ENCODE results near the gene RFWD3.
A peak's percentile ranks its signal among the peaks of the same experiment; 100 is the strongest.

The RFWD3 gene

DNA sequence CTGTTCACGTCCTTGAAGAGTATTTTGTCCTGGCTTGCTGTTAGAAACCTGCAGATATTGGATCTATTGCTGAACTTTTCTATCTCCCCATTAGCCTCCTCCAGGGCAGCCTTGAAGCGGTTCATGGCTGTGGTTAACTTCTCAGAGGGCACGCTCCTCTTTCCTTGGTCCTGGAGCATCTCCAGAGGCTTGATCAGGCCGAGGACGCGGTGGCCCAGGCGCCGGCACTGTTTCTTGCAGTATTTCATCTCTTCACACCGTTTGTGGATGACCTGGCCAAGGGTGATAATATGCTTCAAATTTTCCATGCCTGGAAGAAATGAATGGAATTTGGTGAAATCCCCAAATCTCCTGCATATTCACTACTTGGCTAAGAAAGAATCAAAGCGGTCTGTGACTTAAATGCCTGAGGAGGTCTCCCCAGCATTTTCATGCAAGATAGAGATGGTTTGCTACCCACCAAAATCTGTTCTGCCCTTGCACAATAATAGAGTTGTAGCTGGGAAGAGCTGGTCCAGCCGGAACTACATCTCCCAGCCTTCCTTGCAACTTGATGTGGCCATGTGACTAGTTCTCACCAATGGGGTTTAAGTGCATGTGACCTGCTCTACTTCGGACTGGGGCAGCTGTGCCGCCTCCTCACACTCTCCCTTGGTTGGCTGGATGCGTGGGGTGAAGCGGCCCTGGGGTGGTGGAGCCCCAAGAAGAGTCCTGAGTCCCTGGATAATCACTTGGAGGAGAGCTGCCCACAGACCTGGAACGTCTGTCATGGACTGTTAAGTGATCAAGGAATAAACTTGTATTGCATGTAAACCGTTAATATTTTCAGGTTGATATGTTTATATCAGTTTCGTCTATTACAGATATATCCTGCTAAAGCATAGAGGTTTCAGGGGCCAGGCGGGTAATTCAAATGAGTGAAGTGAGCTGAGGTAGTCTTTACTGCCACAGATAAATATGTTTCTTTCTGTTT is 29.1 kb upstream of the RFWD3 start:
- CTCF ChIA-PET, result interaction anchor here (0.6 to 1.5 kb wide), 4 partner anchors 30 to 167 kb away, joined by 3 to 6 read pairs (median 4); no protein-coding TSS in a partner anchor

DNA sequence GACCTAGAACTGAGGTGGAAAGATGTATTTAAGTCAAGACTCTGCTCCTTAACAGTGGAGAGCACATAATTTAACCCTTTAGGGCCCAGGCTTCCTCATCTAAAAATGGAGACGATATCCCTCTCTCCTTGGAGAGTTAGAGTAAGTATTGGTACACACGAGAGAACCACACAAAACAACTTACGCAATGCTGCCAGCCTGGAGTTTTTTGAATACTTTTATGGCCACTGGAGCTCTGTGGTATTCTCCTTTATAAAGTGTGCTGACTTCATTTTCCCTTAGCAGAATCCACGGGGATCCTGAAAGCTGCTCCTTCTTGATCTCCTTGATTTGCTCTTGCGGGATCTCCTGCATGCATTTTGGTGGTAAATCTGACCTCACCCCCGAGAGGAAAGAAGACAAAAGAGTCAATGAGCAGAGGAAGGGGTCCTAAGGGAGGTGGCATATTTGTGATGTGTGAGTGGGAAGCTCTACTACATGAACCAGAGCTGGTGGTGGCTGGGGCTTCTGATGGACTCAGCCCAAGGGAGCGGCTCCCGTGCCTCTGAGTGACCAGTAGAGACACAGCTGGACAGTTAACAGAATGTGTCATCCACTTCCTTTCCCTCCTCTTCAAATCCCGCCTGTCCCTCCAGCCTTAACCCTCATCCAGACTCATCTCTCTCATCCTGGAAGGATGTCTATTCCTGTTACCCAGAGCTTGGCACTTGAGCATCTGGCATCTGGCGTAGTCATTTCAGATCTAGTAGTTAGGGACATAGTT is 24.6 kb upstream of the RFWD3 start:
- TF ChIP-seq, protein P1, sequence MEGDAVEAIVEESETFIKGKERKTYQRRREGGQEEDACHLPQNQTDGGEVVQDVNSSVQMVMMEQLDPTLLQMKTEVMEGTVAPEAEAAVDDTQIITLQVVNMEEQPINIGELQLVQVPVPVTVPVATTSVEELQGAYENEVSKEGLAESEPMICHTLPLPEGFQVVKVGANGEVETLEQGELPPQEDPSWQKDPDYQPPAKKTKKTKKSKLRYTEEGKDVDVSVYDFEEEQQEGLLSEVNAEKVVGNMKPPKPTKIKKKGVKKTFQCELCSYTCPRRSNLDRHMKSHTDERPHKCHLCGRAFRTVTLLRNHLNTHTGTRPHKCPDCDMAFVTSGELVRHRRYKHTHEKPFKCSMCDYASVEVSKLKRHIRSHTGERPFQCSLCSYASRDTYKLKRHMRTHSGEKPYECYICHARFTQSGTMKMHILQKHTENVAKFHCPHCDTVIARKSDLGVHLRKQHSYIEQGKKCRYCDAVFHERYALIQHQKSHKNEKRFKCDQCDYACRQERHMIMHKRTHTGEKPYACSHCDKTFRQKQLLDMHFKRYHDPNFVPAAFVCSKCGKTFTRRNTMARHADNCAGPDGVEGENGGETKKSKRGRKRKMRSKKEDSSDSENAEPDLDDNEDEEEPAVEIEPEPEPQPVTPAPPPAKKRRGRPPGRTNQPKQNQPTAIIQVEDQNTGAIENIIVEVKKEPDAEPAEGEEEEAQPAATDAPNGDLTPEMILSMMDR (conservative IDR thresholded peaks at IDR 0.05; ENCODE audit: low read depth), result no peak
- ChIA-PET CTCF (interaction anchor here (0.5 to 0.7 kb wide), 2 partner anchors 13 to 712 kb away, joined by 3 read pairs; no protein-coding TSS in a partner anchor), POLR2A (ENCODE audit: low non-redundant PET) (no interaction called here)
- DNase-seq (ENCODE audit: low spot score), result no peak
- H3K27ac ChIP-seq, result no peak overlapping the region

More for the DNA sequence above, 29.1 kb upstream of the RFWD3 start:
- peak overlapping the region; percentile 53 for H3K27ac ChIP-seq
- TF ChIP-seq, protein P1 (conservative IDR thresholded peaks at IDR 0.05; ENCODE audit: low read depth), result no peak
- POLR2A ChIA-PET (ENCODE audit: low non-redundant PET), result no interaction called here
- peak; percentile 91 for DNase-seq (ENCODE audit: low spot score)

DNA sequence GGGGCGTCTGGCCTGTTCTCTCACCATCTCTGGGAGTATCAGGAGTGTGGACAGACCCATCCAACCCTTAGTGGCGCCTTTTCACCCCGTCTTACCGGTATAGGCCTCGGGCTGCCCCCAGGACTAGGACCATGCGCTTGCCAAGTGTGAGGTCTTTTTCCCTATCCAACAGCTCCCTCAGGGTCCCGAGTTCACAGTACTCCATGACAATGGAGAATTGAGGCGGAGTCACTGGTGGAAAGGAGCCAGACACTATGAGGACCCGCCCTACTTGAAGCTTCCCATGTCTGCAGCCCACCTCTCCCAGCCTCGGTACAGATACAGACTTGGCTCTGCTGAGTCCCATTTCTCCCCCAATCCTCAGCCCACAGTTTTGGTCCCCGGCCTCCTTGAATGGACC is 15.9 kb upstream of the RFWD3 start:
- no peak for DNase-seq (ENCODE audit: low spot score)
- CTCF ChIA-PET, result interaction anchor here (2.2 kb wide), 1 partner anchor 180 kb away, joined by 6 read pairs; no protein-coding TSS in a partner anchor
- TF ChIP-seq, protein P1 (conservative IDR thresholded peaks at IDR 0.05; ENCODE audit: low read depth), result no peak
- no peak overlapping the region for H3K27ac ChIP-seq
- POLR2A ChIA-PET (ENCODE audit: low non-redundant PET), result no interaction called here

DNA sequence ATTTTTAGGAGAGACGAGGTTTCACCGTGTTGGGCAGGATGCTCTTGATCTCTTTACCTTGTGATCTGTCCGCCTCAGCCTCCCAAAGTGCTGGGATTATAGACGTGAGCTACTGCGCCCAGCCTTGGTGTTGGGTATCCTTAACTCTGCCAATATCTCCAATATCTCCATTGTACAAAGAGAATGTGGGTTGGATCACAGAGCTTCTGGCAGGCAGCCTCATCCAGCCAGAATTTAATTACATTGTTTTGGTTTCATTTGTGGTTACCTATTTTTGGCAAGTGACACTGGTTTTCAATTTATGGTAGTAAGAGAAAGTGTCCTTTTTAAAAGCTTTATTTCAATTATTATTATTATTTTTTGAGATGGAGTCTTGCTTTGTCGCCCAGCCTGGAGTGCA is 14.0 kb upstream of the RFWD3 start:
- ChIA-PET POLR2A (ENCODE audit: low non-redundant PET) (no interaction called here), CTCF (no interaction called here)
- TF ChIP-seq, protein P1 (conservative IDR thresholded peaks at IDR 0.05; ENCODE audit: low read depth), result no peak
- H3K27ac ChIP-seq, result no peak overlapping the region
- DNase-seq (ENCODE audit: low spot score), result no peak

DNA sequence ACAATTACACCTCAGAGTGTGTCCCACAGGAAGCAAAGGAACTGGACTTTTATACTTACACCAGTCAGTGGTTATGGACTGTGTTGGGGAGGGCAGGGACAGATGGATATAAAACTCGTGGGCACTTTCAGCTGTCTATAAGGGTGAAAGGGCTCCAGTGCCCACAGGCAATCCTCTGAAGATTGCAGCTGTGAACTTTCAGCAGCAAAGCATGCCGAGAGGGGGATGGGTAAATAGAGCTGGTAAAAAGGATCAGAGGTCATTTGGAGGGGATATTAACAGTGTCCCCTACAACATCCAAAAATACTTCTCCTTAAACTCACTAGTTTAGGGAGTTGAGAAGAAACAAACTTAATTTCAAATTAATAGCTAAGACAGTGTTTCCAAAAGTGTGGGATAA is 13.3 kb upstream of the RFWD3 start:
- ChIA-PET POLR2A (ENCODE audit: low non-redundant PET) (no interaction called here), CTCF (no interaction called here)
- TF ChIP-seq, protein P1 (conservative IDR thresholded peaks at IDR 0.05; ENCODE audit: low read depth), result no peak
- no peak for DNase-seq (ENCODE audit: low spot score)
- H3K27ac ChIP-seq, result no peak overlapping the region

DNA sequence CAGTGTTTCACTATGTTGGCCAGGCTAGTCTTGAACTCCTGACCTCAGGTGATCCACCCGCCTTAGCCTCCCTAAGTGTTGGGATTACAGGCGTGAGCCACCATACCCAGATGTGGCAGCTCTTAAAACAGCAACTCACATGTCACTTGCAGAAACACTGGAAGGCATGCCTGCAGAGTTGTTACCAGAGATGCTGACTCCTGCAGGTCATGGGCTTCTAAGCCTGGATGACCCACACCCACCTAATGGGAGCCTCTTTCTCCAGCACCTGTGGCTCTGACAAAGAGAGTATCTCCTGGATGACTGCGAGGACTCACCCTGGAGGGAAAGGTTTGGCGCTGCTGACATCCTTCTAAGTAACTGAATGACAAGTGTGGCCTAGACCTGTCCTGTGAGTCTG is 11.2 kb upstream of the RFWD3 start:
- no peak for DNase-seq (ENCODE audit: low spot score)
- no peak overlapping the region for H3K27ac ChIP-seq
- ChIA-PET CTCF (interaction anchor here (0.7 kb wide), 1 partner anchor 14 kb away, joined by 3 read pairs; no protein-coding TSS in a partner anchor), POLR2A (ENCODE audit: low non-redundant PET) (interaction anchor here (0.7 kb wide), 1 partner anchor 11 kb away, joined by 3 read pairs; the partner anchor contains the start of gene RFWD3)
- TF ChIP-seq, protein P1 (conservative IDR thresholded peaks at IDR 0.05; ENCODE audit: low read depth), result no peak
